ENCODE measurements around the gene HDHD5. TPM values are rescaled to one million over a fixed set of nuclear protein-coding genes. Genes with fewer than 3 reads are reported as not detected.

Gene HDHD5
- total and polyA plus RNA-seq, 2 experiments from 2014 or later: 131 to 164 TPM

DNA sequence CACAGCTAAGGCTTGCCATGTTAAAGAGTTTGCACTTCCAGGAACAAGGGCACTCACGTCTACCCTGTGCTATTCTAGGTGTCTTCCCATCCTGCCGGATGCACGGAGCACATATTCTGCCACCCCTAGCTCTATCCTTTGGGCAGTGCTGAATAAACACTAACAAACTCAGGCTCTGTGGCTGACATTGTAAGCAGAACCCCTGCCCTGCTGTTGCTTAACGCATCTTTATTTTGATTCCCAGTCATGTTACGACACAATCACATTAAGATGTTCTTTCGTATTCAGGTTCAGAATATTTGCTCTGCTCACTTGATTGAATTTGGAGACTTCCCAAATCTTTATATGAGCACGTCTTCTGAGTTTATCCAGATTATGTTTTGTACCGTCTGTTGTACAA, 3.7 kb upstream of the HDHD5 start:
- Histone ChIP-seq H3K9me3 (ENCODE audit: low read depth) (no peaks in the 10 kb centered on the region), H3K4me3 (no peak overlapping the region), H3K36me3 (no peaks in the 10 kb centered on the region), H3K27me3 (no peaks in the 10 kb centered on the region), H3K4me1 (ENCODE audit: low read depth) (no peaks in the 10 kb centered on the region), H3K27ac (no peak overlapping the region)
- TF ChIP-seq, protein P1, sequence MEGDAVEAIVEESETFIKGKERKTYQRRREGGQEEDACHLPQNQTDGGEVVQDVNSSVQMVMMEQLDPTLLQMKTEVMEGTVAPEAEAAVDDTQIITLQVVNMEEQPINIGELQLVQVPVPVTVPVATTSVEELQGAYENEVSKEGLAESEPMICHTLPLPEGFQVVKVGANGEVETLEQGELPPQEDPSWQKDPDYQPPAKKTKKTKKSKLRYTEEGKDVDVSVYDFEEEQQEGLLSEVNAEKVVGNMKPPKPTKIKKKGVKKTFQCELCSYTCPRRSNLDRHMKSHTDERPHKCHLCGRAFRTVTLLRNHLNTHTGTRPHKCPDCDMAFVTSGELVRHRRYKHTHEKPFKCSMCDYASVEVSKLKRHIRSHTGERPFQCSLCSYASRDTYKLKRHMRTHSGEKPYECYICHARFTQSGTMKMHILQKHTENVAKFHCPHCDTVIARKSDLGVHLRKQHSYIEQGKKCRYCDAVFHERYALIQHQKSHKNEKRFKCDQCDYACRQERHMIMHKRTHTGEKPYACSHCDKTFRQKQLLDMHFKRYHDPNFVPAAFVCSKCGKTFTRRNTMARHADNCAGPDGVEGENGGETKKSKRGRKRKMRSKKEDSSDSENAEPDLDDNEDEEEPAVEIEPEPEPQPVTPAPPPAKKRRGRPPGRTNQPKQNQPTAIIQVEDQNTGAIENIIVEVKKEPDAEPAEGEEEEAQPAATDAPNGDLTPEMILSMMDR (IDR thresholded peaks at IDR 0.05; ENCODE audit: low read depth, low read length): no peak
- DNase-seq (ENCODE audit: low read depth in 1 of 2, low spot score in 1 of 2): no peak

GRCh38 chr22:17161991-17162390, 2.9 kb upstream of the HDHD5 start:
- DNase-seq (ENCODE audit: low read depth in 1 of 2, low spot score in 1 of 2): no peak
- no peaks in the 10 kb centered on the region for H3K9me3 ChIP-seq (ENCODE audit: low read depth)
- H3K27me3 ChIP-seq: no peaks in the 10 kb centered on the region
- no peaks in the 10 kb centered on the region for H3K36me3 ChIP-seq
- TF ChIP-seq, protein P1 (IDR thresholded peaks at IDR 0.05; ENCODE audit: low read depth, low read length): no peak
- H3K4me1 ChIP-seq (ENCODE audit: low read depth): no peaks in the 10 kb centered on the region
- no peak overlapping the region for H3K4me3 ChIP-seq
- H3K27ac ChIP-seq: no peak overlapping the region

DNA sequence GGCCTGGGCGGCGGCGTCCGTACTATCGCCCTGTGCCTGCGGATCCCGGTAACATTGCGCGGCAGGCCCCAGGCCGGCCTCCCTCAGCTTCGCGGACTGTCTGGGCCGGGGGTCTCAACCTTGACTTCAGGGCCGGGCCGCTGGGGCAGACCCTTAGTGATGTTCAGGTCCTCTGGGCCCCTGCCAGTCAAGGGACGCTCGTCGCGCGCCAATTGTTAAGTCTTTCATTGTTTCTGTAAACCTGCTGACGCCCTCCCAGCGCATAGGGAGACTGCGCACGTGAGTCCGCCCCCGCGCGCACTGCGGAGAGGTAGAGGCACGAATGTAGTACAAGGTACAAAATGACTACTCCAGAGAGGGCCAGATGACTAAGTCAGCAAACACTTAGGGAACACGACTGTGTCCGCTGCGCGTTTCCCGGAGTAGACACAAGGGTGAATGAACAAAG, 451 bp upstream of the HDHD5 start:
- Histone ChIP-seq H3K27ac (no peak overlapping the region), H3K4me3 (peak overlapping the region; percentile 53), H3K4me1 (ENCODE audit: low read depth) (peaks cover 5% of the 10 kb centered on the region), H3K9me3 (ENCODE audit: low read depth) (no peaks in the 10 kb centered on the region), H3K27me3 (no peaks in the 10 kb centered on the region), H3K36me3 (no peaks in the 10 kb centered on the region)
- TF ChIP-seq, protein P1 (IDR thresholded peaks at IDR 0.05; ENCODE audit: low read depth, low read length): no peak
- DNase-seq (ENCODE audit: low read depth in 1 of 2, low spot score in 1 of 2): peak in 1 of 2 donors; percentile 55

GRCh38 chr22:17158176-17158567, 905 bp downstream of the HDHD5 start:
- Histone ChIP-seq H3K27me3 (no peaks in the 10 kb centered on the region), H3K4me1 (ENCODE audit: low read depth) (peaks cover 5% of the 10 kb centered on the region), H3K4me3 (peak overlapping the region; percentile 53), H3K36me3 (no peaks in the 10 kb centered on the region), H3K9me3 (ENCODE audit: low read depth) (no peaks in the 10 kb centered on the region), H3K27ac (peak overlapping the region; percentile 80)
- DNase-seq (ENCODE audit: low read depth in 1 of 2, low spot score in 1 of 2): no peak
- TF ChIP-seq, protein P1 (IDR thresholded peaks at IDR 0.05; ENCODE audit: low read depth, low read length): no peak

DNA sequence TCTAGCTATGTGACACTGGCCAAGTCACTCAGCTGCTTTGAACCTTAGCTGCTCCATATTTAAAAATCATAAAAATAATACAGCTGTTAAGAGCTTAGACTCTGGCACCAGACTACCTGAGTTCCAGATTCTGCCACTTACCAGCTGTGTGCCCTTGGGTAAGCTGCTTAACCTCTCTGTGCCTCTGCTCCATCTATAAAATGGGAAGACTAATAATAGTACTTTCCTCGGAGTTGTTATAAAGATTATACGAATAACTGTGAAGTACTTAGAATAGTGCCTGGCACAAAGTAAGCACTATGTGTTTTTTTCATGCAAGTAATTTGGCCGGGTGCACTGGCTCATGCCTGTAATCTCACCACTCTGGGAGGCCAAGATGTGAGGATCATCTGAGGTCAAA, 1.4 kb downstream of the HDHD5 start:
- no peak overlapping the region for H3K27ac ChIP-seq
- H3K4me3 ChIP-seq: peak overlapping the region; percentile 53
- DNase-seq (ENCODE audit: low read depth in 1 of 2, low spot score in 1 of 2): no peak
- H3K27me3 ChIP-seq: no peaks in the 10 kb centered on the region
- peaks cover 5% of the 10 kb centered on the region for H3K4me1 ChIP-seq (ENCODE audit: low read depth)
- H3K36me3 ChIP-seq: no peaks in the 10 kb centered on the region
- no peaks in the 10 kb centered on the region for H3K9me3 ChIP-seq (ENCODE audit: low read depth)
- TF ChIP-seq, protein P1 (IDR thresholded peaks at IDR 0.05; ENCODE audit: low read depth, low read length): no peak

DNA sequence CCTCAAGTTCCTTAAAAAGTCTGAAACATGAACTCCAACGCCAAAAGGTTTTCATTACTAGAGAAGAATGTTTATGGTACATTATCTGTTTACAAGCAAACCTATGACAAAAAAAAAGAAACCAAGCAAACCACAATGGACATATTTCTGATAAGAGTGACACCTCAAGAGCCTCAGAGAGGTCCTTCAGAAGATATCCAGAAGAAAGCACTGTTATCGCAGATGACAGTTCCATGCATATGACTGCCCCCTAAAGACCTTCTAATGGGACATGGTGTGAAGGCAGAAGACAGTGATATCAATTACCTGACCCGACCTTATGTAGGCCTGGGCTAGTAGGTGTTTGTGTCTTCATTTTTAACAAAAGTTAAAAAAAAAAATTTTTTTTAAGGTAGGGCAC, 3.1 kb downstream of the HDHD5 start:
- no peaks in the 10 kb centered on the region for H3K27me3 ChIP-seq
- TF ChIP-seq, protein P1 (IDR thresholded peaks at IDR 0.05; ENCODE audit: low read depth, low read length): no peak
- no peak for DNase-seq (ENCODE audit: low read depth in 1 of 2, low spot score in 1 of 2)
- H3K36me3 ChIP-seq: no peaks in the 10 kb centered on the region
- no peak overlapping the region for H3K4me3 ChIP-seq
- H3K27ac ChIP-seq: no peak overlapping the region
- H3K9me3 ChIP-seq (ENCODE audit: low read depth): no peaks in the 10 kb centered on the region
- H3K4me1 ChIP-seq (ENCODE audit: low read depth): peaks cover 5% of the 10 kb centered on the region
